Sigmoid colon (tissue), 4 donors: ENCODE results near the gene EXOC3L1.

Experiments used
- CTCF ChIP-seq, 4 experiments: fragments of 450-650 bp in 3 of 4; fragments of 200-600 bp in 1 of 4; IDR thresholded peaks; one replicate each; pipeline ENCODE4 v1.5.1; 2016 to 2019; ENCODE audit warnings: antibody characterized with exemption in 4 of 4, mild to moderate bottlenecking in 3 of 4, moderate library complexity in 2 of 4
- EP300 ChIP-seq, 4 donors: sonication (generic); formaldehyde crosslinking; IDR thresholded peaks; one replicate each; pipeline ENCODE4 v1.6.1; 2017; ENCODE audit warnings: antibody characterized with exemption in 4 of 4
- POLR2A ChIP-seq, 2 donors: fragments of 450-650 bp; IDR thresholded peaks; one replicate each; pipeline ENCODE4 v1.6.1; 2016; ENCODE audit warnings: antibody characterized with exemption in 2 of 2, mild to moderate bottlenecking in 2 of 2, moderate library complexity in 2 of 2
- POLR2AphosphoS5 ChIP-seq, 4 donors: sonication (generic); formaldehyde crosslinking; IDR thresholded peaks; one replicate each; pipeline ENCODE4 v1.6.1; 2017; ENCODE audit warnings: antibody characterized with exemption in 4 of 4

- TF ChIP-seq CTCF (IDR thresholded peaks at IDR 0.05) (no peak), POLR2A (IDR thresholded peaks at IDR 0.05) (no peak), EP300 (IDR thresholded peaks at IDR 0.05) (no peak), POLR2AphosphoS5 (IDR thresholded peaks at IDR 0.05) (no peak)
These were observed 41.2 kb downstream of the EXOC3L1 start for GRCh38 chr16:67148656-67149275.
